GM06990 (cell line): ENCODE data around the gene PTPRH.
A peak's percentile ranks its signal among the peaks of the same experiment; 100 is the strongest.

Experiments
- DNase-seq: peaks from one replicate; pipeline ENCODE4 v3.0.0-alpha.2; 2011; ENCODE audit not compliant: insufficient read length; ENCODE audit errors: extremely low read depth
- H3K27me3 ChIP-seq: replicated peaks from 2 replicates; pipeline ENCODE4 v1.6.0; 2011; ENCODE audit warnings: low read length; ENCODE audit not compliant: control insufficient read depth, insufficient read depth
- H3K36me3 ChIP-seq: 2 replicates; pipeline ENCODE4 v1.5.1; 2011; ENCODE audit warnings: low read length; ENCODE audit not compliant: control insufficient read depth, insufficient read depth
- H3K4me3 ChIP-seq: replicated peaks from 2 replicates; pipeline ENCODE4 v1.5.1; 2011; ENCODE audit warnings: low read depth, mild to moderate bottlenecking, control low read depth, low read length
- TF ChIP-seq, protein P1 (sequence below): IDR thresholded peaks from 2 replicates; pipeline ENCODE4 v1.5.1; 2011; ENCODE audit warnings: low read length, control low read depth, mild to moderate bottlenecking, inconsistent platforms; ENCODE audit not compliant: insufficient read depth, poor library complexity, severe bottlenecking

Gene PTPRH

DNA sequence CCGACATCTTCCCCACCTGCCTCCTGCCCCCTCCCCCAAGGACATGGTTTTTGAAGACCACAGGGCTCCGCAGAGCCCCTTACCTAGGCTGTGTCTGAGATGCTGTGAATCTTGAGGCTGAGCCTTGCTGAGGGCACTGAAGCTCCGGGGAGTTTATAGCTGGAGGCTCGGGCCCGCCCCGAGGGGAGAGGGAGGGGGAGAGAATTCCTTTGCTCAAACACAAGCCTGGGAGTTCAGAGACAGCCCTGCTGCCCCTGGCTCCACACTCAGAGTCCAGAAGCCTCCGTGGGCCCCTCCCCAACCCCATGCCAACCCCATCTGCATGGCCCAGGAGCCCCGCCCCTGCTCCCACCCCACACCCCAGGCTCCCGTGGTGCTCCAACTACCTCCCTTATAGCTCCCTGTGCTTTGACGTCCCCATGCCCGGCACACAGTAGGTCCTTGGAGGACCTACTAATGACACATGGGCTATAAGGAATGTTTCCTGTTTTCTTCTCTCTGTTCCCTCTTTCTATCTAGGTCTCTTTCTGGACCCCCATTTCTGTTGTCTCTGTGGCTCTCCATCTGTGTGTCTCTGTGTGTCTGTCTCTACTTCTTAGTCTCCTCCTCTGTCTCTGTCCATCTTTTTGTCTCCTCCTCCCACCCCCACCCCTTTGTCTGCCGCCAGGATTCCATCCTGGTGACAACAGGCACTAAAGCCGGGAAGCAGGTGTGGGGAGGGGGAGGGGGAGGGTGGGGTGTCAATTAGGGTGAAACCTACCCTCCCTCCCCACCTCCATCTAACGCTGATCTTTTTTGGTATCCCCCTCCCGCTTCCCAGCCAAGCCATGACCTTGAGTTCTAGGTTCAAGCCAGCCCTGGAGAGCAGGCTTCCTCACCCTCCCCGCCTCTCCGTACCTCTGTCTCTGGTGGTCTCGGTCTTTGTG is 60.0 kb downstream of the PTPRH start, which contains the start of gene TNNT1:
TNNT1 (minus strand) TSS at position 129 of the 926 bp plus-strand sequence. CDS start 2,049 bp downstream, outside the sequence.
- Histone ChIP-seq H3K36me3 (no peaks in the 10 kb centered on the region), H3K27me3 (no peaks in the 10 kb centered on the region), H3K4me3 (no peak within 1 kb of the TSS)
- TF ChIP-seq, protein P1, sequence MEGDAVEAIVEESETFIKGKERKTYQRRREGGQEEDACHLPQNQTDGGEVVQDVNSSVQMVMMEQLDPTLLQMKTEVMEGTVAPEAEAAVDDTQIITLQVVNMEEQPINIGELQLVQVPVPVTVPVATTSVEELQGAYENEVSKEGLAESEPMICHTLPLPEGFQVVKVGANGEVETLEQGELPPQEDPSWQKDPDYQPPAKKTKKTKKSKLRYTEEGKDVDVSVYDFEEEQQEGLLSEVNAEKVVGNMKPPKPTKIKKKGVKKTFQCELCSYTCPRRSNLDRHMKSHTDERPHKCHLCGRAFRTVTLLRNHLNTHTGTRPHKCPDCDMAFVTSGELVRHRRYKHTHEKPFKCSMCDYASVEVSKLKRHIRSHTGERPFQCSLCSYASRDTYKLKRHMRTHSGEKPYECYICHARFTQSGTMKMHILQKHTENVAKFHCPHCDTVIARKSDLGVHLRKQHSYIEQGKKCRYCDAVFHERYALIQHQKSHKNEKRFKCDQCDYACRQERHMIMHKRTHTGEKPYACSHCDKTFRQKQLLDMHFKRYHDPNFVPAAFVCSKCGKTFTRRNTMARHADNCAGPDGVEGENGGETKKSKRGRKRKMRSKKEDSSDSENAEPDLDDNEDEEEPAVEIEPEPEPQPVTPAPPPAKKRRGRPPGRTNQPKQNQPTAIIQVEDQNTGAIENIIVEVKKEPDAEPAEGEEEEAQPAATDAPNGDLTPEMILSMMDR: no peak
- no peak for DNase-seq

DNA sequence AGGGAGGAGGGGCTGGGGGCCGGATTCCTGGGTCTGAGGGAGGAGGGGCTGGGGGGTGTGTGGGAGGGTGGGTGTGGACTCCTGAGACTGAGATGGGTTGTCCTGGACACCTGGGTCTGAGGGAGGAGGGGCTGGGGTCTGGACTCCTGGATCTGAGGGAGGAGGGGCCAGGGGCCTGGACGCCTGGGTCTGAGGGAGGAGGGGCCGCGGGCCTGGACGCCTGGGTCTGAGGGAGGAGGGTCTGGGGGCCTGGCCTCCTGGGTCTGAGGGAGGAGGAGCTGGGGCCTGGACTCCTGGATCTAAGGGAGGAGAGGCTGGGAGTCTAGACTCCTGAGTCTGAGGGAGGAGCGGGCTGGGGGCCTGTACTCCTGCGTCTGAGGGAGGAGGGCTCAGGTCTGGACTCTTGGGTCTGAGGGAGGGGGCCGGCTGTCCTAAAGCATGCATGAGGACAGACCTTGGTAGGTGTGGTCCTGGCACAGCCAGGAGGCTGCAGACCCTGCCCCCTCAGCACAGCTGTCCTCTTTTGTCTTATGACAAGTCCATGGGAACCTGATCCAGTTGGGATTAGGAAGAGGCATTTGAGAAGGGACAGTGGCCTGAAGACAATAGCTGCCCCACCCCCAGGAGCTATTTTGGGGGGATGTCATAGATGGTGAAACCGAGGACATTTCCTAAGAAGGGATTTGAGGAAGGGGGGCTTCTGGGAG is 61.6 kb downstream of the PTPRH start:
- TF ChIP-seq, protein P1: no peak
- Histone ChIP-seq H3K36me3 (no peaks in the 10 kb centered on the region), H3K4me3 (no peak overlapping the region), H3K27me3 (no peaks in the 10 kb centered on the region)
- no peak for DNase-seq

DNA sequence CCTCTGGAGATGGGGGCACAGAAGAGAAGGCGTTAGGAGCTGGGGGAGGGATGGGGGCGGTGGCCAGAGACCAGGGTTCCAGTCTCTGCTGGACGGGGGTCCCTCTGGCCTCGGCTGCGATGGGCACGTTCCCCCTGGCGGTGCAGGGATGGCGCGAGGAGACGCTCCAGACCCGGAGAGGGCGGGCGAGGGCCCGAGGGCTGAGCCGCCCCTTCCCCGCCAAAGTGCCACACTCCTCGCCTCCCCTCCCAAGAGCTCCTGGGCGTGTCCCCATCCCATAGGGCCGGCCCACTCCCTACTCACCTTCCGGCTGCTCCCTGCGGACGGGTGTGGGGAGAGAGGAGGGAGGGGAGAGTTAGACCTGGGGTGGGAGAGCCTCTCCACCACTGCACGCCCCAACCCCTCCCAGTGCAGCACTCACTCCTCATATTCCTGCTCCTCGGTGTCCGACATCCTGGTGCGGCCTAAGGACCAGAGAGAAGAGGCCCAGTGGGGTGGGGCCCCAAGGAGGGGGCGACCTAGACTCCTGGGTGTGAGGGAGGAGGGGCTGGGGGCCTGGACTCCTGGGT is 62.5 kb downstream of the PTPRH start:
- Histone ChIP-seq H3K27me3 (no peaks in the 10 kb centered on the region), H3K4me3 (no peak overlapping the region), H3K36me3 (no peaks in the 10 kb centered on the region)
- TF ChIP-seq, protein P1: no peak
- no peak for DNase-seq

DNA sequence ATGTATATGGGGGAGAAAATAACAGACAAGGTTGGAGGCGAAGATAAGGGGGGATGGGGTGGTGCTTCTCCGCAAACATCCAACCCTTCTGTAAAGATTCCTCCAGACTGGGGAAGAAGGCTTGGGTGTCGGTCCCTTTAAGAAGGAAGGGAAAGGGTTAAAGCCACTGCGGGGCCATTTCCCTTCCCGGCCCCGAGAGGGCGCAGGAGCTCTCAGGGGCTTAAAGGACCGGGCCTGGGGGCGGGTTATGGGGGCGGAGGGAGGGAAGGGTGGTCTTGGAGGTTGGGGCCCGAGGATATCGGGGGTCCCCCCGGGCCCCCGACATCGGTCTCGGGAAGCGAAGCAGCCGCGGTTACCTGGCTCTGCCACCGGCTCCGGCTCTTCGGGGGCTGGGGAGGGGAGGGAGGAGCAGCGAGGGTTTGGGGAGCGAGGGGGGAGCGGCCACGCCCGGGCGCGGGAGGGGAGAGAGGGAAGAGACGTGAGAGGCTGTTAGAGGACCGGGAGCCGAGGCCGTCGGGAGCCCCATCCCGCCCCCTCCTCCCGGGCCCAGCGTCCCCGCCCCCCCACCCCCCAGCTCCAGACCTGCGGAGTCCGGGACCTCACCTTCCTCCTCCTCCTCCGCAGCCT is 63.1 kb downstream of the PTPRH start:
- no peaks in the 10 kb centered on the region for H3K27me3 ChIP-seq
- no peak overlapping the region for H3K4me3 ChIP-seq
- no peak for DNase-seq
- TF ChIP-seq, protein P1: peak; percentile 75
- no peaks in the 10 kb centered on the region for H3K36me3 ChIP-seq

DNA sequence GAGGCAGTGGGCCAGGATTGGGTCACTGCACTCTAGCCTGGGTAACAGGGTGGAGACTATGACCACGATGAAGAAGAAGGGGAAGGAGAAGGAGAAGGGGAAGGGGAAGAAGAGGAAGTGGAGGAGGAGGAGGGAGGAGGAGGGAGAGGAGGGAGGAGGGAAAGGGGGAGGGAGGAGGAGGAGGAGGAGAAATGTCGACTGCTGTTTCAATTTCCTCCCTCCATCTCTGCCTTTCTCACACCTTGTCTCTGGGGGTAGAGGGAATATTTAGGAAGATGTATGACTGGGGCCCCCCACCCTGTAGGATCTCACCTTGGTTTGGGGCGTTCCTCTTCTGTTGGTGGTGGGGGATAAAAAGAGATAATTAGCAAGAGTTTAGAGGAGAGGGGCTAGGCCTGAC is 64.1 kb downstream of the PTPRH start:
- TF ChIP-seq, protein P1: no peak
- H3K4me3 ChIP-seq: no peak overlapping the region
- no peak for DNase-seq
- H3K27me3 ChIP-seq: no peaks in the 10 kb centered on the region; the same call in 1 of the 2 replicates
- H3K36me3 ChIP-seq: no peaks in the 10 kb centered on the region
